ENCODE measurements around the gene SLC31A1.

SLC31A1 gene

GRCh38 chr9:113221003-113221799 lies at the start of gene SLC31A1, which contains the start of gene FKBP15:
Gene SLC31A1, plus strand, starts transcription at chr9:113221544. Its CDS starts 34,605 bp downstream, at chr9:113256149.
Gene FKBP15, minus strand, starts transcription at chr9:113221277. Its CDS starts 34 bp downstream, at chr9:113221243.
- peak; percentile 96 for DNase-seq

GRCh38 chr9:113173341-113173740 lies 48.0 kb upstream of the SLC31A1 start:
- DNase-seq: no peak

GRCh38 chr9:113176803-113177202 lies 44.5 kb upstream of the SLC31A1 start:
- DNase-seq: no peak

GRCh38 chr9:113177251-113177650 lies 44.1 kb upstream of the SLC31A1 start:
- no peak for DNase-seq

GRCh38 chr9:113178087-113178486 lies 43.3 kb upstream of the SLC31A1 start:
- no peak for DNase-seq

GRCh38 chr9:113179839-113180238 lies 41.5 kb upstream of the SLC31A1 start:
- DNase-seq: no peak

GRCh38 chr9:113181165-113181564 lies 40.2 kb upstream of the SLC31A1 start:
- DNase-seq: no peak

GRCh38 chr9:113183956-113184488 lies 37.3 kb upstream of the SLC31A1 start:
- DNase-seq: no peak

GRCh38 chr9:113184539-113184938 lies 36.8 kb upstream of the SLC31A1 start:
- DNase-seq: no peak

GRCh38 chr9:113185271-113185670 lies 36.1 kb upstream of the SLC31A1 start:
- DNase-seq: no peak

GRCh38 chr9:113186137-113186755 lies 35.1 kb upstream of the SLC31A1 start:
- no peak for DNase-seq

- no peak for DNase-seq
Observed at GRCh38 chr9:113187929-113188595, 33.3 kb upstream of the SLC31A1 start.

GRCh38 chr9:113192455-113192854 lies 28.9 kb upstream of the SLC31A1 start:
- DNase-seq: no peak

- DNase-seq: no peak
Observed at GRCh38 chr9:113199683-113200329, 21.5 kb upstream of the SLC31A1 start.

GRCh38 chr9:113205432-113205831 lies 15.9 kb upstream of the SLC31A1 start:
- DNase-seq: no peak

GRCh38 chr9:113205861-113206260 lies 15.5 kb upstream of the SLC31A1 start:
- no peak for DNase-seq

- no peak for DNase-seq
Observed at GRCh38 chr9:113210815-113211214, 10.5 kb upstream of the SLC31A1 start.

- DNase-seq: peak; percentile 10
Observed at GRCh38 chr9:113215132-113215531, 6.2 kb upstream of the SLC31A1 start.

GRCh38 chr9:113216406-113216805 lies 4.9 kb upstream of the SLC31A1 start:
- no peak for DNase-seq

GRCh38 chr9:113219186-113219936 lies 2.0 kb upstream of the SLC31A1 start:
- no peak for DNase-seq

- no peak for DNase-seq
Observed at GRCh38 chr9:113219969-113220368, 1.4 kb upstream of the SLC31A1 start.

GRCh38 chr9:113220467-113221002 lies 809 bp upstream of the SLC31A1 start:
- no peak for DNase-seq

Measured in NCI-H2029 (cell line).